ENCODE results near the gene ABCB4.

Gene ABCB4

GRCh38 chr7:87499494-87499893 is 24.0 kb upstream of the ABCB4 start:
- POLR2A ChIA-PET (ENCODE audit: low non-redundant PET) = no interaction called here
- TF ChIP-seq, protein P1, sequence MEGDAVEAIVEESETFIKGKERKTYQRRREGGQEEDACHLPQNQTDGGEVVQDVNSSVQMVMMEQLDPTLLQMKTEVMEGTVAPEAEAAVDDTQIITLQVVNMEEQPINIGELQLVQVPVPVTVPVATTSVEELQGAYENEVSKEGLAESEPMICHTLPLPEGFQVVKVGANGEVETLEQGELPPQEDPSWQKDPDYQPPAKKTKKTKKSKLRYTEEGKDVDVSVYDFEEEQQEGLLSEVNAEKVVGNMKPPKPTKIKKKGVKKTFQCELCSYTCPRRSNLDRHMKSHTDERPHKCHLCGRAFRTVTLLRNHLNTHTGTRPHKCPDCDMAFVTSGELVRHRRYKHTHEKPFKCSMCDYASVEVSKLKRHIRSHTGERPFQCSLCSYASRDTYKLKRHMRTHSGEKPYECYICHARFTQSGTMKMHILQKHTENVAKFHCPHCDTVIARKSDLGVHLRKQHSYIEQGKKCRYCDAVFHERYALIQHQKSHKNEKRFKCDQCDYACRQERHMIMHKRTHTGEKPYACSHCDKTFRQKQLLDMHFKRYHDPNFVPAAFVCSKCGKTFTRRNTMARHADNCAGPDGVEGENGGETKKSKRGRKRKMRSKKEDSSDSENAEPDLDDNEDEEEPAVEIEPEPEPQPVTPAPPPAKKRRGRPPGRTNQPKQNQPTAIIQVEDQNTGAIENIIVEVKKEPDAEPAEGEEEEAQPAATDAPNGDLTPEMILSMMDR (conservative IDR thresholded peaks at IDR 0.05; ENCODE audit: low read depth) = no peak
- CTCF ChIA-PET = no interaction called here
- H3K27ac ChIP-seq = no peak overlapping the region
- DNase-seq (ENCODE audit: low spot score) = no peak

DNA sequence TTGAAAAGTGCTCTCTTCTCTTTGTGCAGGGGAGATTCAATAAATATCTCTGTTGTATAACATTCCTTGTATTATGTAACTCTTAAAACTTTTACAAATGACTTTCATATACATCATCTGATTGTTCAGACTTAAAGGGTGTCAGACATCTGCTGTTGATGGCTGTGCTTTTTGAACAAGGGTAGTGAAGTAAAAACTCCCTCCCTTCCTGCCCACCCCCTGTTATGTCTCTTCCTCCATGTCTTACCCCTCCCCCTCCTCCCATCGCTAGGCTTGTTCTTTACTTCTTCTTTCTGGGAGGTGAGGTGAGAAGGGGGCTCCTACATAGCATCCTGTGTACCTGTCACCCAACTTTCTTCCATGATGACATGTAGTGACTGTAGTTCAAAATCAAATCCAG is 23.4 kb upstream of the ABCB4 start:
- DNase-seq (ENCODE audit: low spot score) = no peak
- CTCF ChIA-PET = no interaction called here
- TF ChIP-seq, protein P1 (conservative IDR thresholded peaks at IDR 0.05; ENCODE audit: low read depth) = no peak
- H3K27ac ChIP-seq = no peak overlapping the region
- POLR2A ChIA-PET (ENCODE audit: low non-redundant PET) = no interaction called here

DNA sequence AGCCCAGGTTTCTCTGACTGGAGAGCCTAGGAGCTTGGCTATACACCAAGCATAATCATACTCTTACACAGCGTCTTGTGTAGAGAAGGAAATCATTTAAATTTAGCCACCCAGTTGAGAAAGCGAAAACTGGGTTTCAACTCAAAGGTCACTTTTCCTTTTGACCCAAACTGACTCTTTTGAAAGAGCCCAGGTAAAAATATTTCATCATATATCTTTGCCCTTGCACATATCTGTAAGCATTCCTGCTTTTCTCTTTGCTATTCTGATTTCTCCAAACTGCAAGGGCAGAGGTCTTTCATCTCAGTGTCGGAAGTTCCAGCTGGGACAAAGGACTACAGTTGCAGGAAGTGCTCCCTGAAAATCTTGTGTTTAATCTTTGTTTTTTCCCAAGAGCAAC is 22.0 kb upstream of the ABCB4 start:
- no peak overlapping the region for H3K27ac ChIP-seq
- ChIA-PET POLR2A (ENCODE audit: low non-redundant PET) (no interaction called here), CTCF (no interaction called here)
- no peak for DNase-seq (ENCODE audit: low spot score)
- TF ChIP-seq, protein P1 (conservative IDR thresholded peaks at IDR 0.05; ENCODE audit: low read depth) = no peak

GRCh38 chr7:87495366-87495765 is 19.9 kb upstream of the ABCB4 start:
- POLR2A ChIA-PET (ENCODE audit: low non-redundant PET) = no interaction called here
- DNase-seq (ENCODE audit: low spot score) = no peak
- CTCF ChIA-PET = no interaction called here
- TF ChIP-seq, protein P1 (conservative IDR thresholded peaks at IDR 0.05; ENCODE audit: low read depth) = no peak
- no peak overlapping the region for H3K27ac ChIP-seq

- H3K27ac ChIP-seq = no peak overlapping the region
- CTCF ChIA-PET = no interaction called here
- POLR2A ChIA-PET (ENCODE audit: low non-redundant PET) = no interaction called here
- no peak for DNase-seq (ENCODE audit: low spot score)
- TF ChIP-seq, protein P1 (conservative IDR thresholded peaks at IDR 0.05; ENCODE audit: low read depth) = no peak
Observed at GRCh38 chr7:87494454-87494853, 19.0 kb upstream of the ABCB4 start.

DNA sequence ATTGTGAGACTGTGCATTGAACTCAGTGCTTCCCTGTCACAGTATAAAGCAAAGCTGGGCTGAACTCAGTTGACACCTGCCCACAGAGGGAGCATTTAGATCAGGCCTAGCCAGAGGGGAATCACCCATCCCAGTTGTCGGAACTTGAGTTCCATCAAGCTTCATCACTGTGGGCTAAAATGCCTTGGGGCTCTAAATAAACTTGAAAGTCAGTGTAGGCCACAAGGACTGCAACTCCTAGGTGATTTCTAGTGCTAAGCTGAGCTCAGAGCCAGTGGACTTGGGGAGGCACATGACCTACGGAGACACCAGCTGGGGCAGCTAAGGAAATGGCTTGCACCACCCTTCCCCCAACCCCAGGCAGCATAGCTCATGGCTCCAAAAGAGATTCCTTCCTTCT is 7.7 kb upstream of the ABCB4 start:
- no peak for DNase-seq (ENCODE audit: low spot score)
- TF ChIP-seq, protein P1 (conservative IDR thresholded peaks at IDR 0.05; ENCODE audit: low read depth) = no peak
- H3K27ac ChIP-seq = no peak overlapping the region
- ChIA-PET CTCF (interaction anchor here (0.6 kb wide), 1 partner anchor 826 kb away, joined by 4 read pairs; no protein-coding TSS in a partner anchor), POLR2A (ENCODE audit: low non-redundant PET) (no interaction called here)

DNA sequence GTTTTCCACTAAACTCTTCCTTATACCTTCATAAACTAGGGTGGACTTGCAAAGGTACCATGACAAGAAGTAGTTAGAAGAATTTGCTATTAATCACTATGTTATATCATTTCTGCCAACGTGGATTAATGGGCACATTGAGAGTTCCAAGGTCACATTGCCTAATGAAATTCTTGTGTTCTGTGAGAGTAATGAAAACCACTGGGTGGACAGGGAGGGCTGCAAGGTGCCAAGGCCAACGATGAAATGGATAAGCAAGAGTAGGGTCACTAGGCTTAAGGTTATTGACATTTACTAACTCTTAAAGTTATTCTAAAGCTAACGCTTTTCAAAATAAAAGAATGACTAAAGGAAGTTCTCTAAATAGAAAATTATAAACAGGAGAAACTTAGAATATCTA is 6.6 kb upstream of the ABCB4 start:
- TF ChIP-seq, protein P1 (conservative IDR thresholded peaks at IDR 0.05; ENCODE audit: low read depth) = no peak
- no peak for DNase-seq (ENCODE audit: low spot score)
- CTCF ChIA-PET = no interaction called here
- POLR2A ChIA-PET (ENCODE audit: low non-redundant PET) = no interaction called here
- no peak overlapping the region for H3K27ac ChIP-seq

All from RWPE1 (cell line).